PC-3 (cell line): ENCODE results near the gene TRDN.

Experiments used
- EZH2 ChIP-seq: fragments of 300-600 bp; sonication (generic); IDR thresholded peaks from one replicate; pipeline ENCODE4 v1.6.1; 2017; ENCODE audit warnings: antibody characterized with exemption, mild to moderate bottlenecking, low read length; ENCODE audit not compliant: unreplicated experiment
- EZH2phosphoT487 ChIP-seq: fragments of 300-600 bp; sonication (generic); IDR thresholded peaks from 2 replicates; pipeline ENCODE4 v1.6.1; 2018; ENCODE audit warnings: mild to moderate bottlenecking, antibody characterized with exemption, low read length, borderline replicate concordance
- TF ChIP-seq, protein P1 (sequence below): fragments of 300-600 bp; sonication (generic); conservative IDR thresholded peaks from 2 replicates; pipeline ENCODE4 v1.5.1; 2017; ENCODE audit warnings: antibody characterized with exemption, low read depth, mild to moderate bottlenecking, low read length

DNA sequence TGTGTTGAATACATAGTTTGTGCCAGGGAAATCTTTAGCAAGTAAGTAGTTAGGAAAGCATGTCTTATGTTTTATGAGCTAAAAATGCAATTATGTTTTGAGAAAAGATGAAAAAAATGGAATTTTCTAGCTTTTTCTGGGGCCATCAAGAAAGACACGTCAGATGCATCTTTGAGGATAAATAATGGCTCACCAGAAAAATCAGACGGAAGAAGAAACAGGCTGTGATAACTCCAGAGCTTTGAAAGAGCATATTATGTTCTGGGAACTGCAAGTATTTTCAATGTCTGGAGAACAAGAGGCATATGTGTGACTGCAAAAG is 467.0 kb downstream of the TRDN start:
- no peak for TF ChIP-seq EZH2phosphoT487
- TF ChIP-seq, protein P1, sequence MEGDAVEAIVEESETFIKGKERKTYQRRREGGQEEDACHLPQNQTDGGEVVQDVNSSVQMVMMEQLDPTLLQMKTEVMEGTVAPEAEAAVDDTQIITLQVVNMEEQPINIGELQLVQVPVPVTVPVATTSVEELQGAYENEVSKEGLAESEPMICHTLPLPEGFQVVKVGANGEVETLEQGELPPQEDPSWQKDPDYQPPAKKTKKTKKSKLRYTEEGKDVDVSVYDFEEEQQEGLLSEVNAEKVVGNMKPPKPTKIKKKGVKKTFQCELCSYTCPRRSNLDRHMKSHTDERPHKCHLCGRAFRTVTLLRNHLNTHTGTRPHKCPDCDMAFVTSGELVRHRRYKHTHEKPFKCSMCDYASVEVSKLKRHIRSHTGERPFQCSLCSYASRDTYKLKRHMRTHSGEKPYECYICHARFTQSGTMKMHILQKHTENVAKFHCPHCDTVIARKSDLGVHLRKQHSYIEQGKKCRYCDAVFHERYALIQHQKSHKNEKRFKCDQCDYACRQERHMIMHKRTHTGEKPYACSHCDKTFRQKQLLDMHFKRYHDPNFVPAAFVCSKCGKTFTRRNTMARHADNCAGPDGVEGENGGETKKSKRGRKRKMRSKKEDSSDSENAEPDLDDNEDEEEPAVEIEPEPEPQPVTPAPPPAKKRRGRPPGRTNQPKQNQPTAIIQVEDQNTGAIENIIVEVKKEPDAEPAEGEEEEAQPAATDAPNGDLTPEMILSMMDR, result no peak
- no peak for TF ChIP-seq EZH2
